ENCODE results near the gene GRHL3.

GRHL3 gene

GRCh38 chr1:24318615-24319311, 394 bp upstream of the GRHL3 start:
- no peak for DNase-seq

GRCh38 chr1:24319962-24320361, 805 bp downstream of the GRHL3 start:
- no peak for DNase-seq

- DNase-seq, result no peak
These were observed 2.0 kb downstream of the GRHL3 start for GRCh38 chr1:24321126-24321525.

GRCh38 chr1:24321697-24322469, 2.7 kb downstream of the GRHL3 start:
- DNase-seq, result no peak

GRCh38 chr1:24322470-24323177, 3.5 kb downstream of the GRHL3 start:
- no peak for DNase-seq

GRCh38 chr1:24323281-24323680, 4.1 kb downstream of the GRHL3 start:
- no peak for DNase-seq

- DNase-seq, result no peak
These were observed 5.7 kb downstream of the GRHL3 start for GRCh38 chr1:24324903-24325302.

GRCh38 chr1:24325587-24326449, 6.7 kb downstream of the GRHL3 start:
- DNase-seq, result no peak

- no peak for DNase-seq
These were observed 8.3 kb downstream of the GRHL3 start for GRCh38 chr1:24327486-24327885.

- DNase-seq, result no peak
These were observed 8.7 kb downstream of the GRHL3 start for GRCh38 chr1:24327891-24328290.

- no peak for DNase-seq
These were observed 10.2 kb downstream of the GRHL3 start for GRCh38 chr1:24329331-24329730.

- DNase-seq, result no peak
These were observed 10.8 kb downstream of the GRHL3 start for GRCh38 chr1:24329797-24330543.

GRCh38 chr1:24331961-24332673, 13.0 kb downstream of the GRHL3 start:
- DNase-seq, result no peak

GRCh38 chr1:24336075-24336474, 16.9 kb downstream of the GRHL3 start:
- no peak for DNase-seq

GRCh38 chr1:24337455-24337854, 18.3 kb downstream of the GRHL3 start:
- no peak for DNase-seq

GRCh38 chr1:24338447-24338846, 19.3 kb downstream of the GRHL3 start:
- no peak for DNase-seq

GRCh38 chr1:24339996-24340395, 20.8 kb downstream of the GRHL3 start:
- no peak for DNase-seq

- DNase-seq, result no peak
These were observed 21.6 kb downstream of the GRHL3 start for GRCh38 chr1:24340770-24341169.

GRCh38 chr1:24341260-24341659, 22.1 kb downstream of the GRHL3 start:
- DNase-seq, result no peak

- DNase-seq, result no peak
These were observed 24.4 kb downstream of the GRHL3 start for GRCh38 chr1:24343412-24344089.
